ENCODE data around the gene RHOV.
"Not testable (repeated sequence)": the region's sequence is repeated elsewhere in the genome, so short reads cannot be mapped to it uniquely, and the experiment has no call there.

Gene RHOV

GRCh38 chr15:40871749-40872617, 2.1 kb downstream of the RHOV start:
- DNase-seq: no peak

- no peak for DNase-seq
These were observed 3.3 kb downstream of the RHOV start for GRCh38 chr15:40870716-40871115.

GRCh38 chr15:40869686-40870085, 4.3 kb downstream of the RHOV start:
- no peak for DNase-seq

GRCh38 chr15:40867199-40867598, 6.8 kb downstream of the RHOV start:
- no peak for DNase-seq

- no peak for DNase-seq
These were observed 10.3 kb downstream of the RHOV start for GRCh38 chr15:40863660-40864270.

- not testable (repeated sequence) for DNase-seq
These were observed 12.9 kb downstream of the RHOV start for GRCh38 chr15:40861147-40861546.

- DNase-seq: peak; percentile 81
These were observed 14.7 kb downstream of the RHOV start for GRCh38 chr15:40859206-40859851.

GRCh38 chr15:40858706-40859105, 15.3 kb downstream of the RHOV start:
- no peak for DNase-seq

GRCh38 chr15:40857601-40858341, 16.3 kb downstream of the RHOV start:
- DNase-seq: peak; percentile 83

- no peak for DNase-seq
These were observed 17.3 kb downstream of the RHOV start for GRCh38 chr15:40856746-40857145.

GRCh38 chr15:40855706-40856234, 18.3 kb downstream of the RHOV start:
- DNase-seq: no peak

- no peak for DNase-seq
These were observed 19.9 kb downstream of the RHOV start for GRCh38 chr15:40854161-40854560.

- no peak for DNase-seq
These were observed 20.7 kb downstream of the RHOV start for GRCh38 chr15:40853241-40853890.

GRCh38 chr15:40852529-40852928, 21.5 kb downstream of the RHOV start:
- DNase-seq: no peak

GRCh38 chr15:40850576-40851112, 23.4 kb downstream of the RHOV start:
- no peak for DNase-seq

- DNase-seq: peak; percentile 18
These were observed 26.6 kb downstream of the RHOV start for GRCh38 chr15:40847223-40847961.

- no peak for DNase-seq
These were observed 27.2 kb downstream of the RHOV start for GRCh38 chr15:40846841-40847222.

- no peak for DNase-seq
These were observed 28.3 kb downstream of the RHOV start for GRCh38 chr15:40845511-40846284.

- no peak for DNase-seq
These were observed 29.0 kb downstream of the RHOV start for GRCh38 chr15:40845036-40845435.

GRCh38 chr15:40844696-40845030, 29.4 kb downstream of the RHOV start:
- DNase-seq: peak; percentile 26

All from CD4-positive, alpha-beta T cell treated with Interleukin-21 for 1 hour (primary cell).